Sigmoid colon (tissue), 7 donors: ENCODE data around the gene FKBP1B. TPM values are rescaled to one million over a fixed set of nuclear protein-coding genes. Genes with fewer than 3 reads are reported as not detected.
A peak's percentile ranks its signal among the peaks of the same experiment; 100 is the strongest.
"Not testable (repeated sequence)": the region's sequence is repeated elsewhere in the genome, so short reads cannot be mapped to it uniquely, and the experiment has no call there.

Experiments
- DNase-seq: peaks from one replicate; pipeline ENCODE4 v3.0.0-alpha.2; 2019
- H3K27ac ChIP-seq, 4 donors: fragments of 200-600 bp; sonication (generic); one replicate each; pipeline ENCODE4 v1.5.1; 2016 to 2019; ENCODE audit warnings: mild to moderate bottlenecking in 1 of 4
- H3K27me3 ChIP-seq, 3 donors: fragments of 200-600 bp; sonication (generic); one replicate each; pipeline ENCODE4 v1.5.1; 2019; ENCODE audit warnings: mild to moderate bottlenecking in 1 of 3
- H3K36me3 ChIP-seq, 4 donors: fragments of 200-600 bp; sonication (generic); one replicate each; pipeline ENCODE4 v1.5.1; 2016 to 2019
- H3K4me1 ChIP-seq, 4 donors: fragments of 200-600 bp; sonication (generic); one replicate each; pipeline ENCODE4 v1.5.1; 2017 to 2019
- H3K4me3 ChIP-seq, 4 donors: fragments of 200-600 bp; sonication (generic); one replicate each; pipeline ENCODE4 v1.5.1; 2017 to 2019; ENCODE audit warnings: mild to moderate bottlenecking in 2 of 4, moderate library complexity in 1 of 4
- H3K9me3 ChIP-seq, 4 donors: fragments of 200-600 bp in 3 of 4; sonication (generic) in 3 of 4; one replicate each; pipeline versions ENCODE4 v1.5.1 to v1.6.1; 2013 to 2019
- EP300 ChIP-seq, 4 donors: sonication (generic); formaldehyde crosslinking; IDR thresholded peaks; one replicate each; pipeline ENCODE4 v1.6.1; 2017; ENCODE audit warnings: antibody characterized with exemption in 4 of 4
- POLR2A ChIP-seq, 2 donors: fragments of 450-650 bp; IDR thresholded peaks; one replicate each; pipeline ENCODE4 v1.6.1; 2016; ENCODE audit warnings: antibody characterized with exemption in 2 of 2, mild to moderate bottlenecking in 2 of 2, moderate library complexity in 2 of 2
- POLR2AphosphoS5 ChIP-seq, 4 donors: sonication (generic); formaldehyde crosslinking; IDR thresholded peaks; one replicate each; pipeline ENCODE4 v1.6.1; 2017; ENCODE audit warnings: antibody characterized with exemption in 4 of 4
- WGBS, 2 donors: extraction: QIAGEN DNeasy Blood & Tissue Kit; methylation state at CpG; one replicate each; pipeline ENCODE4 v1.1.7; 2013; 5-methylcytosine and 5-hydroxymethylcytosine counted together
- intact Hi-C: fragments of 100-400 bp; cut with DNase I; formaldehyde crosslinking; loops from one replicate; pipeline ENCODE4 v1.15.1; 2023
- polyA plus RNA-seq, 3 donors: library from polyadenylated mRNA; stranded (reverse); fragments of 200-250 nt; gene quantifications; one replicate each; pipeline ENCODE4 v1.2.3, GENCODE V29; 2013
- total RNA-seq, 4 donors: library from RNA; depleted of rRNA; stranded (reverse); fragments of >200 nt; gene quantifications; one replicate each; pipeline ENCODE4 v1.1.0, GENCODE V29; 2016
- TF ChIP-seq, protein P1 (sequence below), 4 experiments: fragments of 450-650 bp in 3 of 4; fragments of 200-600 bp in 1 of 4; IDR thresholded peaks; one replicate each; pipeline ENCODE4 v1.5.1; 2016 to 2019; ENCODE audit warnings: antibody characterized with exemption in 4 of 4, mild to moderate bottlenecking in 3 of 4, moderate library complexity in 2 of 4
- donor health status: healthy with polysubstance abuse.
- donor health status: Bipolar disorder and iron deficiency.
- donor health status: healthy.

FKBP1B gene
- total and polyA plus RNA-seq, 7 donors: 3.1 to 43.7 (median 8.0) TPM

DNA sequence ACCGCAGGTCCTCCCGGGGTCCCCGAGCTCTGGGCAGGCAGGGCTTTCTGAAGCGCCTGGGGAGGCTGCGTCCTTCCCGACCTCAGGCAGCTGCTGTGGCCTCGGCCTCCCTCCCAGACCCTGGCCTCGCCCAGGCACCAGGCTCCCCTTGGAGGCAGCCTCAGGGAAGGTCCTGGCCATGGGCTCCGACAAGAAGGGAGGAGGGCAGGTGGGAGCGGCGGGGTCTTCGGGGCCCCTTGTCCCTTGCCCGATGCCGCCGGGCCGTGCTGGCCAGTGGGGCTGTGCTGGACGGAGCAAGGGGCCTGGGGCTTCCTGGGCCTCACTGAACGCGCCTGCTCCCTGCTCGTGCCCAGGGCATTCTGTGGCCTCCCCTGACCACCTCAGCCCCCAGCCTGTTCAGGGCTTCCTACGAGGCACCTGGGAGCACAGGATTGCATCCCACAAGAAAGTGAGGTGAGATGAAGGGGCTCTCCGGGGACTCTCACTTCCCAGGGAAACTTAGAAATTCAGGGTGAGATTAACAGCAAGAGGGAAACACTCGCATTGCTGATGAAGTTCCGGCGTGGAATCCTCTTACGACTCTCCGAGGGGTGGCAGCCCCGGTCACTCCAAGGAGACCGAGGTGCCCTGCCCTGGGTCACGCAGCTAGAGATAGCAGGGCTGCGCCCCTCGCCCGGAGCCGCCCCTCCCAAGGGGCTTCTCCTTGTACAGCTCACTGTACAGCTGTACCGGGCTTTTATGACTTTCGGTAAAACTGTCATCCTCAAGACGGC, 38.9 kb upstream of the FKBP1B start:
- WGBS, 2 donors: 26 to 55% methylated on average over 37 of the region's 37 CpGs
- Histone ChIP-seq H3K27ac (no peak overlapping the region), H3K4me3 (peak overlapping the region in 3 of 4 donors; percentile 37 to 51 (median 46)), H3K4me1 (peaks cover 0 to 13% (median 11%) of the 10 kb centered on the region in 4 donors), H3K9me3 (no peaks in the 10 kb centered on the region), H3K27me3 (peaks cover 13 to 40% (median 14%) of the 10 kb centered on the region in 3 donors), H3K36me3 (no peaks in the 10 kb centered on the region)
- intact Hi-C loops: no loop called here
- TF ChIP-seq EP300 (IDR thresholded peaks at IDR 0.05): no peak
- TF ChIP-seq POLR2A (IDR thresholded peaks at IDR 0.05): no peak
- TF ChIP-seq, protein P1, sequence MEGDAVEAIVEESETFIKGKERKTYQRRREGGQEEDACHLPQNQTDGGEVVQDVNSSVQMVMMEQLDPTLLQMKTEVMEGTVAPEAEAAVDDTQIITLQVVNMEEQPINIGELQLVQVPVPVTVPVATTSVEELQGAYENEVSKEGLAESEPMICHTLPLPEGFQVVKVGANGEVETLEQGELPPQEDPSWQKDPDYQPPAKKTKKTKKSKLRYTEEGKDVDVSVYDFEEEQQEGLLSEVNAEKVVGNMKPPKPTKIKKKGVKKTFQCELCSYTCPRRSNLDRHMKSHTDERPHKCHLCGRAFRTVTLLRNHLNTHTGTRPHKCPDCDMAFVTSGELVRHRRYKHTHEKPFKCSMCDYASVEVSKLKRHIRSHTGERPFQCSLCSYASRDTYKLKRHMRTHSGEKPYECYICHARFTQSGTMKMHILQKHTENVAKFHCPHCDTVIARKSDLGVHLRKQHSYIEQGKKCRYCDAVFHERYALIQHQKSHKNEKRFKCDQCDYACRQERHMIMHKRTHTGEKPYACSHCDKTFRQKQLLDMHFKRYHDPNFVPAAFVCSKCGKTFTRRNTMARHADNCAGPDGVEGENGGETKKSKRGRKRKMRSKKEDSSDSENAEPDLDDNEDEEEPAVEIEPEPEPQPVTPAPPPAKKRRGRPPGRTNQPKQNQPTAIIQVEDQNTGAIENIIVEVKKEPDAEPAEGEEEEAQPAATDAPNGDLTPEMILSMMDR (IDR thresholded peaks at IDR 0.05): no peak
- no peak for TF ChIP-seq POLR2AphosphoS5 (IDR thresholded peaks at IDR 0.05)
- no peak for DNase-seq

DNA sequence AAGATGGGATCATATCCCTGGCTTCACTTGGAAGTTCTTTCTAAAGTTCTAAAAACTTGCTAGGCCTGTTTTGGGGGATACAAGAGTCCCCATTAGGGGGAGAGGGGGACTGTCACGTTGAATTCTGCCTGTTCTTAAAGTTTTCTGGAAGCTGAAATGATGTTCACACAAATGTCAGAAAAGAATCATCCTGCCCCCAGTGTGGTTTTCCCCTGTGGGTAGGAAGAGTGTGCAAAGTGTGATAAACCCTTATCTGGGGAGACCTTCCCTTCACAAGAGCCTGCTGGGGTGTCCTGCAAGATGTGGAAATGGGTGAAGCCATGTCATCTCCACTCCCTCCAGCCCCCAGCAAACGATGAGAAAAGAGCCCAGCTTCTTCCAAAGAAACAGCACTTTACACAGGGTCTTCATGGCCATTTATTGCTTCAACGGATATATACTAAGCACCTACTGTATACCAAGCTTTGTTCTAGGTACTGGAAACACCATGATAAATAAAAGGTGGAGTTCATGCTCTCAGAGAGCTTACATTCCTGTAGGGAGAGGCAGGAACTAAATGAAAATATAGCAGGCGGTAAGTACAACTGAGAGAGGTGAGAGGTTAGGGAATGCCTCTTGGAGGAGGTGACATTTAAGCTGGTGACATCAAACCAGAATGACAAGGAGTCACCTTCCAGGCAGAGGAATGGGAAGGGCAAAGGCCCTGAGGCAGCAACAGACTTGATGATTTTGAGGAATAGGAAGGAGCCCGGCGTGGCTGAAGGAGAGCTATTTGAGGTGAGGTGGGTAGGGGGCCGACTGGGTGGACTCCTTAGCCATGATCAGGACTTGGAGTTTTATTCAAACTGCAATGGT, 38.1 kb upstream of the FKBP1B start:
- TF ChIP-seq, protein P1 (IDR thresholded peaks at IDR 0.05): no peak
- TF ChIP-seq POLR2A (IDR thresholded peaks at IDR 0.05) (no peak), POLR2AphosphoS5 (IDR thresholded peaks at IDR 0.05) (no peak), EP300 (IDR thresholded peaks at IDR 0.05) (no peak)
- DNase-seq: no peak
- WGBS, 2 donors: 63 to 66% methylated on average over 7 of the region's 7 CpGs

DNA sequence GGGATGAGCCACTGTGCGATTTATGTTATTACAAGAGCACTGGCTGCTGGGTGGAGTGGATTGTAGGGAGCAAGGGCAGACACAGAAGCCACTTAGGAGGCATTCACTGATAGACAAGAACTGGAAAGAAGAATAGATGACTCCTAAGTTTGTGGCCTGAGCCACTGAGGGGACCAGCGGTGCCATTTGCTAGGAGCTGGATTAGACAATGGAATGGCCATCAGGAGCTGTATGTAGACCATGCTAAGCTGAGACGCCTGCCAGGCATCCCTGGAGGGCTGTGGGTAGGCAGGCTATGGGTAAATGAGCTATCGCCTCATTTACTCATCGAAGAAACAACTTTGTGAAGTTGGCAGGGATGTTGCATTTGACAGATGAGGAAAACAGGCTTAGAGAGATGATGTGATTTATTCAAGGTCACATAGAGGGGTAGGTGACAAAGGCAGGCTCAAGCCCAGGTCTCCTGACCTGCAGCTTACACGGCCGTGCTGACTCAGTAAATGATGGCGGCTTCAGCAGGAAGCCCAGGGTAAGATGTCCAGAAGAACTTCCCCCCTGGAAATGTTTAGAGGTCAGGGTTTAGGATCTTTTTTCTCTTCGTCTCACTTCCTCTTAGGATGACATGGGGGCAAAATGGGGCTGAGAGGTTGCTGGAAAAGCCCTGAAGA, 36.9 kb upstream of the FKBP1B start:
- DNase-seq: no peak
- peaks cover 13 to 40% (median 14%) of the 10 kb centered on the region in 3 donors for H3K27me3 ChIP-seq
- intact Hi-C loops: no loop called here
- WGBS, 2 donors: 80 to 82% methylated on average over 9 of the region's 9 CpGs
- H3K9me3 ChIP-seq: no peaks in the 10 kb centered on the region
- H3K27ac ChIP-seq: no peak overlapping the region
- no peak overlapping the region for H3K4me3 ChIP-seq
- no peaks in the 10 kb centered on the region for H3K36me3 ChIP-seq
- H3K4me1 ChIP-seq: peaks cover 0 to 13% (median 11%) of the 10 kb centered on the region in 4 donors
- TF ChIP-seq EP300 (IDR thresholded peaks at IDR 0.05) (no peak), POLR2A (IDR thresholded peaks at IDR 0.05) (no peak), POLR2AphosphoS5 (IDR thresholded peaks at IDR 0.05) (no peak)
- TF ChIP-seq, protein P1 (IDR thresholded peaks at IDR 0.05): no peak

More for the DNA sequence above, 38.1 kb upstream of the FKBP1B start:
- Histone ChIP-seq H3K9me3 (no peaks in the 10 kb centered on the region), H3K4me1 (peaks cover 0 to 13% (median 11%) of the 10 kb centered on the region in 4 donors), H3K27me3 (peaks cover 13 to 40% (median 14%) of the 10 kb centered on the region in 3 donors), H3K27ac (no peak overlapping the region), H3K36me3 (no peaks in the 10 kb centered on the region), H3K4me3 (no peak overlapping the region)
- intact Hi-C loops: no loop called here

DNA sequence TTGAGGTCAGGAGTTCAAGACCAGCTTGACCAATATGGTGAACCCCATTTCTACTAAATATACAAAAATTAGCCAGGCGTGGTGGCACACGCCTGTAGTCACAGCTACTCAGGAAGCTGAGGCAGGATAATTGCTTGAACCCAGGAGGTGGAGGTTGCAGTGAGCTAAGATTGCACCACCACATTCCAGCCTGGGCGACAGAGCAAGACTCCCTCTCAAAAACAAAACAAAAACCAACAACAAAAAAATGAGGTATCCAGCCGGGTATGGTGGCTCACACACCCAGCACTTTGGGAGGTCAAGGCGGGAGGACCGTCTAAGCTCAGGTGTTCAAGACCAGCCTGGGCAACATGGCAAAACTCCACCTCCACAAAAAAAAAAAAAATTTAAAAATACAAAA, 34.6 kb upstream of the FKBP1B start:
- H3K27me3 ChIP-seq: peaks cover 9 to 29% (median 9%) of the 10 kb centered on the region in 3 donors
- H3K4me1 ChIP-seq, DNase-seq: not testable (repeated sequence)

More for the DNA sequence above, 34.6 kb upstream of the FKBP1B start:
- H3K4me3 ChIP-seq, H3K9me3 ChIP-seq, H3K27ac ChIP-seq, H3K36me3 ChIP-seq, intact Hi-C loops: not testable (repeated sequence)
- 93% methylated on average over 6 of the region's 6 CpGs for WGBS, 2 donors
